ELF-1 (cell line): Measurements from ENCODE around the gene MRTFA.
A peak's percentile ranks its signal among the peaks of the same experiment; 100 is the strongest.

Source experiments
- DNase-seq: peaks from one replicate; pipeline ENCODE4 v3.0.0-alpha.2; 2016; ENCODE audit warnings: low read depth, low spot score

MRTFA gene

DNA sequence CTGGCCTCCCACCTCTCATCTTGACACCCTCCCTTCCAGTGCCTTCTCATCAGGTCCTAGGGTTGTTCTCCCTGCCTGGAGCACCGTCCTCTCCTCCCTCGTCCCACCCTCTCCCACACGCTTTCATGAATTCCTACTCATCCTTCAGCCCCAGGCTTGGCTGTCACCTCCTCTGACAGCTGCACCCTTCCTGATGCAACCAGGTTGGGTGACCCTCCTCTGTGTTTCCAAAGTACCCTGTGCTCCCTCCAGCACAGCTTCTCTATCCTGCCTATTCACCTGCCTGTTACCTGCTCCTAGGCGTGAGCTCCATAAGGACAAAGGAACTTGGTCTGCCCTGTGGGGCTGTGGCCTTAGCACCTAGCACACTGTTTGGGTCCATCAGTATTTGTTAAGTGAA is 207.7 kb downstream of the MRTFA start:
- DNase-seq: no peak

DNA sequence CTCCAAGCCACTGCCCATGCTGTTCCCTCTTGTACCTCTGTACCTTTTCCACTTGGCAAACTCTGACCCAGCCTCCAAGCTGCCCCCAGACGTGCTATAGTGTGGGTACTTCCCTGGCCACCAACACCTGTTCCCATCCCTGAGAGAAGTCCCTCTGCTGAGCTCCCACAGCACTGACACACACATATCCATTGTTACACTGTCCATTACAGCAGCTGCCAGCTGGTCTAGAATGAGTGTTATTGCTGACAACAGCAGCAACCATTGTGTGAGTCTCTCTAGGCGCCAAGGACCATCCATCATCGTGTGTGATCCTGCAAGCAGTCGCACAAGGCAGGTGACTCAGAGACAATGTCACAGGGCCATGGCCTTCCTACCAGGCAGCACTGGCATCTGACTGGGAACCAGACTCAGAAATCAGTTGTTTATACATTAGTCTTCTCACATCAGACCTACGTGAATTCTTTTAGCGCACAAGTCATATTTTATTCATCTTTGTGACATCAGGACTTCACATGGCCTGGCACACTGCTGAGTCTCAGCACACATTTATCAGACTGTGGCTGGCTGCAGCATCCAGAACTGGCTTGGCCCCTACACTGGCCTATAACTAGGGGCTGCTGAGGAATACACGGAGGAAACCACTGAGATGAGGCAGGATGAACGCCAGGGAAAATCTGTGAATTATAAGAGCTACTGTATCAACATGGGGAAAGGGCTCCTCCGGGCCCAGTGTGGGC is 209.8 kb downstream of the MRTFA start:
- DNase-seq: no peak

DNA sequence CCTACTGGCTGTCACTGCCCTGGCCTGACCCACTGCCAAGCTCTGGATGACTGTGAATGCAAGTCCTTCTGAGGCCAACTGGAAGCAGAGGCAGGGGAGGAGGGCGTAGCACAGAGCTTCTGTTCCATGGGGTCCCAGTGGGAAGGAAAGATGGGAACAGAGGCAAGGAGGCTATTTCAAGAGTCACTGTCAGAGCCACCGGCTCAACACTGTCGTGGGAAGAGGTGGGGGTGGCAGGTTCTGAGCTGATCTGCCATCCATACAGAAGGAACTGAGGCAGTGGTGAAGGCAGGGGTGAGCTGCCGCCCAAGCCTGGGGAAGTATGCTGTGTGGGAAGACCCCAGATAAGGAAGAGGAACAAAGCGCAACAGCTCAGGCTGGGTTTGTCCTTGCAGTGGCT is 211.4 kb downstream of the MRTFA start:
- no peak for DNase-seq

DNA sequence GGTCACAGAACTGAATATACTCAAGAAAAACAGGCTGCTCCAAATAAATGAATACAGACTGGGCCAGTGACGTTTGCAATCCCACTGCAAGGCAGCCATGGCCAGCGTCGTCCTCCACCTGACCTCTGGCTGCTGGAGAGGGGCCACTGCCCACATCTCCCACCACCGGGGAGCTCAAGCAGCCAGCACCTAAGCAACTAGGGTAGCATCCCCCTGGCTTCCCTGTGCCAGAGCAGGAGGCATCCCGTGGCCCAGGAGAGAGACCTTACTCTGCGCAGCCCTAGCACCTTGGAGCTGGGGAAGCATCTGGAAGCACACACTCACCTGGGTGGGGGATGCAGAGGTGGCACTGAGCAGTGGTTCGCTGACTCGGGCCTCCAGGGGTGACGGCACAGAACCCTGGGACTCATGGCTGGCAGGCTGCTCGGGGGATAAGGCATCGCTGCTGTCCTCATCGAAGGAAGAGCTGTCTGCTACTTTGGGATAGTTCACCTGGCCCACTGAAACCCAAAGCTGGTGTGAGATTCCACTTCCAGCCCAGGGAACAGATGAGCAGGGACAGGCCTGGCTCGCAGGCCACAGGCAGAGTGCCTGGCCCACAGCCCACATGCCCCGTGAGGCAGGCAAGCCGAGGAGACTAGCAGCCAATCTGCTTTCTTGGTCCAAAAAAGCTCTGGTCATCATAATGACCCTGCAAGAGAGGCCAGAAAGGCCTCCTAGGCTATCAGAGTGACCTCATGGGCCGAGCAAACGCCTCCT is 212.5 kb downstream of the MRTFA start:
- DNase-seq: no peak

DNA sequence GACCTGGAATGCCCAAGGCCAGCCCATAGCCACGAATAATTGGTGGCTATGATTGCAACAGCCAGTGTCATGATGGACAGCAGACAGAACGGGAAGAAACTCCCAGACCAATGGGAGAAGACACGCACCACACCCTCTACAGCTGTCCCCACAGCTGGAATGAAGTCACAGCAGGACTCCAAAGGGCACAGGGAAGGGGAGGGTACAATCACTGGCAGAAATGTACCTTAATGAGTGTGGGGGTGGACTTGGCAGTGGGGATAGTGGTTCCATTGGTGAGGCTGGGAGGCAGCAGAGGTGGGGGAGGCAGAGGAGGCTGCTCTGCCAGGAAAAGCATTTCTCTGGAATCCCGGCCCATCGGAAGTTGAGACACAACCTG is 213.2 kb downstream of the MRTFA start:
- no peak for DNase-seq

DNA sequence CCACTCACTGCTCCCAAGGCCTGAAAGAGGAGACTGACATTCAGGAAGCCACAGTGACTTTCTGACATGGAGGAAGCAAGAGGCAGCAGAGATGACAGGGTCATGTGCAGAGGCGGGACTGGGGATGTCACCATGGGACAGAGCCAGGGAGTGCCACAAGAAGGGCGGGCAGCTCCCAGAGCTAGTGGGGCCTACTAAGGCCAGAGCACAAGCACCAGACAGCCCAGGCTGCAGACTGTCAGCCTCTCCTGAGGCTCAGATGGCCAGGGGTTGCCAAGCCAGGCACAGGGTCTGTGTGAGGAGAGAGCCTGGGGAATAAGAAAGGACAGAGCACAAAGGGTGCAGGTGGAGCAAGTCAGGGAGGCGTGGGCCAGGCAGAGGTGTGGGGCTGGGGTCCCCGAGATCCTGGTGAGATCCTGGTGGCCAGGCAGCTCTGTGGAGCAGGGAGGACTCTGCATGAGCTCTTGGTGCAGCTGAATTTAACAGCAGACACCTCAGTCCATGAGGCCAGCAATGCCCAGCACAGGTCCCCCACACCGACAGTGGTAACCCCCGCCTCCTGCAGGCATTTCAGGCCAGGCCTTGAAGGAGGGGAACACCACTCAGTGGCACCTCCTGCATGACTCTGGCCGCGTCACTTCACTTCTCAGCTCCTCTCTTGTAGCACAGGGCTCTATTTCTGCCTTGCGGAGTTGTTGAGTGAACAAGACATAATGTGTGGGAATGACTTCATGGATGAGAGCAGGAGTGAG is 213.8 kb downstream of the MRTFA start:
- no peak for DNase-seq

DNA sequence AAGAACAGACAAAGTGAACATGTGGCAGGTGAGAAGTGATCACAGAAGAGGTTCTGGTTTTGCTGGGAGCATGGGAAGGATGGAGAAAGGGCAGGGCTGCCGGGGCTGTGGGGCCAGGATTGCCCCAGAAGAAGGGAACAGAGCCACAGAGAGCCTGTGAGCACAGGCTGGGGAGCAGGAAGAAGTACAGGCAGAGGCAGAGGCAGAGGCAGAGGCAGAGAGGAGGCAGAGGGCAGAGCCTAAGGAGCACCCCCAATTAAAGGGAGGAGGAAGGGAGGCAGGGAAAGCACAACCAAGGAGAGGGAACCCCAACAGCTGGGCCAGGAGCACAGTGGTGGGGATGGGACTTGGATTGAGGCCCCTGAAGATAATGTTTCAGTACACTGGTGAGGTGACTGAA is 214.6 kb downstream of the MRTFA start:
- no peak for DNase-seq

DNA sequence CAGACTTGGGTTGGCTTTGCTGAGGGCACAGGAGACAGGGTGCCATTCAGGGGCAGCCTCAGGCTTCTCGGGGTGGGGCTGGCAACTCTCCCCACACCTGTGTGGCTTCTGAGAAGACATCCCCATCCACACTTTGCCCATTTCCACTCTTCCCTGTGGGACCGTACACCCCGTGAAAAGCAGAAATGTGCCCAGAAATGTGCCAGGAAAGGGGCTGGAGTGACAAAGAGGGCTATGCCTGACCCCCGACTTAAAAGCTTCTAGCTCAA is 215.5 kb downstream of the MRTFA start:
- no peak for DNase-seq

DNA sequence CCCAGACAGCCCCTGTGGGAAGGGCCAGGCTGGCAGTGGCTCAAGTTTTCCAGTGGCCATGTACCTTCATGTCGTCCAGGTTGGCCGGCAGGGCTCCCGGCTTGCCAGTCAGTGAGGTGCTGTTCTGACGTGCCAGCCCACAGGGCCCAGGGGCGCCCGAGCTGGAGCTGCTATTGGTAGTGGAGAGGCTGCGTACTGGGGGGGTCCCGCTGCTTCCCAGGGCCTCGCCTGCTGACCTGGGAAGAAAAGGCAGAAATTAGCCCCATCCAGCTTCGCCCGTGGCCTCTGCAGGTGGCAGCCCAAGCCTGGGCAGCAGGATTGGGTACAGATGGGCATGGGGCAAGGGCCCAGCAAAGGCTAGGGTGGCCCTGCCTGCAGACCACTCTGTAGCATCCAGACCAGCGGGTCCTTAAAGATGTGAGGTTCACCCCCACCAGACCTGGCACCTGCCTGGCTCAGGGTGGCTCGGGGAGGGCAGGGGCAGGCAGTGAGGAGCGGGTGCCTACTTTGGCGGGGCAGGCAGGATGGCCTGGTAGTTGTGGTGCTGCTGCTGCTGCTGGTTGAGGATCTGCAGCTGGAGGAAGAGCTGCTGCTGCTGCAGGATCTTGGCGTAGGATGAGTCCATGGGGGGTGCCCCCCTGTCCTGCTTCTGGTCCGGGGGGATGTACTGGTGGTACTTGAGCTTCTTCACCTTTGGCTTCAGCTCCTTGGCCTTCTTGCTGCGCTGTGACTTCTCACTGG is 216.0 kb downstream of the MRTFA start:
- DNase-seq: no peak

DNA sequence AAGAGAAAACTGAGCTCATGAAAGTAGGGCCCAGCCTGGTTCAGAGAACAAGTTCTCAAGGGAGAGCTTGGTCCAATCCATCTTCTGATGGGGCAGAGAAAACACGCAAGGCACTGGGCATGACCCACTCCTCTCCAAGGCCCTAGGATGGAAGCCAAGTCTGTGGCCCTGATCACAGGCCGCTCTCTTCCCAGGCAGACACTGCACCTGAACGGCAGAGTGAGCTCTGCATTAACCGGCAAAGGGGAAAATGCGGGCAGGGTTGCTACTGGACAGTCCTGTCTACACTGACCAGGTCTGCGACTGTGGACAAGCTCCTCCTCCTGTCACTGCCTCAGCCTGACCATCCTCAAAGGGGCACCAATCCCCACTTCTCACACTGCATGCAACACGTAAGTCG is 216.8 kb downstream of the MRTFA start:
- DNase-seq: no peak

DNA sequence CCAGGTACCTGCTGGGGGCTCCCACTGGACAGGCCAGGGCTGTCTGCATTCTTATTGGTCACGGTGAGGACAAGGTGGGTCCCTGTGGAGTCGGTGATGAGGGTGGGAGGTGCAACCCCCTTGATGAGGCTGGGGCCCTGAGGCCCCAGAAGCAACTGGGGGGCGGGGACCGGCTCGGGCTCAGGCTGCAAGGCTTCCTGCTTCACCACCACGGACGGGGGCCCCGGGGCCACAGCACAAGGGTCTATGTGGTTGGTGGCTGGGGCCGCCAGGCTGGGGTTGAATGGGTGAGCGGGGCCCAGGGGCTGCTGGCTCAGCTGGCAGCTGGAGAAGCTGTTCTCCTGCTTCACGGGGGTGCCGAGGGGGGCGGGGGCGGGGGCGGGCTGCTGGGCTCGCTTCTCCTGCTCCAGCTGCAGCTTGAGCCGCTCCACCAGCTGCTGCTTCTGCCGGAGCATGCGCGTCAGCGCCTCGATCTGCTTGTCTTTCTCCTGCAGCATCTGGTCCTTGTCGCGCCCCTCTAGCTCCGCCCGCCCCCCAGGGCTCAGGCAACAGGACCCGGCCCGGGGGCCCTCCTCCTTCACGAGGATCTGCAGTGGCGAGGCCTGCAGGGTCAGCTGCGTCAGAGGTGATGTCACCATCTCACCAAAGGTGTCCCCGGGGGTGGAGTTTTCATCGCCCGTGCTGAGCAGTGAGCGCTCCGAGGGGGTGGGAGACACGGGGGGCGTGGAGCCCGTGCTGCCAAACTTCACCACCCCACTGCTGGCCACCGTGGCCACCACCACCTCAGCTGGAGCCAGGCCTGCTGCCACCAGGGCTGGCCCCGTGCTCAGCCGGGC is 217.9 kb downstream of the MRTFA start:
- DNase-seq: peak; percentile 78

DNA sequence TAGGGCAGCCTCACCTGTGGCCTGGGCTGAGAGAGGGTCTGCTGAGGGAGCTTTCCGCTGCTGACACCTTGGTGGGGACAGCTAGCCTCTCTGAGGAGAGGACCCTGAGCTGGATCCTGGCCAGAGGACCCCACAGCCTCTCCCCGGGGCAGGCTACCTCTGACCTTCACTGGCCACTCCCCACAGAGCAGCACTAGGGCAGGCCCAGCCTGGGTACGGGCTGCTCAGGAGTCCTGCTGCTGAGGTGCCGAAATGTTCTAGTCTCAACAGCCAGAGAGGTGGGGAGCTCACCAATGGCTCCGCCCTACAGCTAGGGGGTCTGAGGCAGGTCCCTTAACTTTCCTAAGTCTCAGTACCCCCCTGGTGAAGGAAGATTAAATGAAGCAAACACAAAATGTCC is 218.6 kb downstream of the MRTFA start:
- no peak for DNase-seq

DNA sequence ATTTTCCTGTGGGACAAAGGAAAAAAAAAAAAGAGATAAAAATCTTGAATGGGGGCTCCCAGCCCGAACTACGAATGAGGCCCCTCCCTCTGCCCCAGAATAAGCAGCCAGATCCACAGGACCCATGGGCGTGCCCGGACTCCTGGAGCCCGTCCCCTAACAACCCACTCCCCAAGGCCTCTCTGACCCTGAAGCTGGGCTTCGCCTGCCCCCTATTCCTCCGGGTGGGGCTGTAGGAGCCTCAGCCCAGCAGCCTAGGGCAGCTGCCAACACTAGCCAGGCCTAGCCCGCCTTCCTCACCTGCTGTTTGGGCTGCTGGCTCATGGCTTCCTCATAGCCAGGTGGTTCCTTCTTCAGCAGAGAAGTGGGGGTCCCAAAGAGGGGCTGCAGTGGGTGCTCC is 219.5 kb downstream of the MRTFA start:
- DNase-seq: no peak

DNA sequence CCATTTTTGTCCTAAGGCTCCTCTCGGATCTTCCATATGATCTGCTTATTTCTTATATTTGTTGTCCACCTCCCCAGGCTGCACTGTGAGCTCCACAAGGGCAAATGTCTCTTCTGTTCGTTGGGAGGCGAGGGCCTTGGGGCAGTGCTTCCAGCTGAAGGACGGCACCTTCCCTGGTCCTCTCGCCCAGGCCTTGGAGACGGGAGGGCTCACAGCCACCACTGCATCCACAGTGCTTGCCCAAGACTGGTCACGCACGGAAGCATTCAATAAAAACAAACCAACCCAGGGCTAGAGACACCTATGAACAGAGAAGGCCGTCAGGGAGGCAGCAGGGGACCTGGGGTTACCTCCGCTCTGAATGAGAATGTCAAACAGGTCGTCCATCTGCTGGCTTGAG is 219.9 kb downstream of the MRTFA start:
- DNase-seq: no peak

DNA sequence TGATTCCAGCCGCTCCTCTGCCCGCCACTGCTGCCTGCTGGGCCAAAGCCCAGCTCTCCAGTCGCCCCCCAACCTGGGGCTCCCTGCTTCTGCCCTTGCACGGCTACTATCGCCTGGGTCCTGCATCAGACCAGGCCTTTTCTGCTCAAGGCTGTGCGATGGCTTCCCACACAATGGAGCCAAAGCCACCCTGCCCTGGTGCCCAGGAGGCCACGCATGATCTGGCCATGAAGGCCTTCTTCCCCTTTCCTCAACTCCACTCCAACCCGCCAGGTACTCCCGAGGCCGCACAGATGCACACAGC is 220.3 kb downstream of the MRTFA start:
- no peak for DNase-seq

DNA sequence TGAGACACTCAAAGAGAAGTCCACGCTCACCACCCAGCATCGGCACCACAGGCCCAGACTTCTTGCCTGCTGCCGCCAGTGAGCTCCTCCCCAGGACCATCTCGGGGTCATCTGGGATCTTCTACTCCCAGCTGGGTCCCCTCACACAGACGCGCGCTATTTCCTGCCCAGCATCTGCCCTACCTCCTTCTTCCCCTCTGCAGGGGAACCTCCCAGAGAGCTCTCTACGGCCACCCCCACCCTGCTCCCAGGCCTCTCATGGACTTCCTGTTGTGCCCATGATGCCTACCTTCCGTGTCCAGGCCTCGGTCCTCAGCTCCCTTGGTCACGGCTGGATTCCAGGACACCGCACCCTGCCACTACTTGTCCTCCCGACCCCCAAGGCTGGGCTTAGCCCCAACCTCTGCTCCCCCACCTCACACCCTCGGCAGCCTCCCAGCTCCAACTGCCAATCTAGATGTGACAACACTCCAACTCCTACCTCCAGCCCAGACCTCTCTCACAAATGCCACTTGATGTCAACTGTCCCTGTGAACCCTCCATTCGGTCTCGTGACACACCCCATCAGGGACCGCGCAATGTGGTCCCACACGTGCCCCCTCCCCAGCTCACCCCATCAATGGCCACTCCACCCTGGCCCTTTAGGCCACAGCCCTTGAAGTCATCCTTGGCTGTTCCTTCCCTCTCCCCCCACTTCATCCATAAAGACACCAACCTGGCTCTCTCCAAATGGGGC is 220.8 kb downstream of the MRTFA start:
- no peak for DNase-seq

DNA sequence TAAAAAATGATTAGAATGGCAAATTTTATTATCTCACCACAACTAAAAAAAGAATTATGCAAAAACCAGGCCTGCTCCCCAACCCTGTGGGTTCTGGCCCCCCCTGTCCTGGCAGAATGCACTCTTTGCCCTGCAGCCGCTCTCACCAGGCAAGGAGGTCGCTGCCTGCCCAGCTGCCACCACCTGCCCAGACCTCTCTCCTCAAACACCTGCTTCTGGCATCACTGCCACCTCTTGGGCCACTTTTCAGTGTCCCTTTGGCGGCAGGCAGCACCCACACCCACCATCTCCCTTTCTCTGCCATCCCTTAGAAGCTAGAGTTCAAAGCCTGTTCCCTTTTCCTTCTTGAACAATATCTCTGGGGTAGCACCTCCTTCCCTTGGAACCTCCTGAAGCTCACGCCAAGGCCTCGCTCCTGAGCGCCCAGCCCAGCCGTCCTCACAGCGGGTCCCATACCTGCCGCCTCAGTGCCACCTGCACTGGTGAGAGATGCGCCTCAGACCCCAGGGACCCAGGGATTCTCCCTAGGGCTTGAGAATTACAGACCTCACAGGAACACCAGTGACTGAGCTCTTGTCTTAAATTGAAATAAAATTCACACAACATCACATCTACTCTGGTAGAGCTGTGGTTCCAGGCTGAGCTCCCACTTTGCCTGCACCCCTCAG is 221.5 kb downstream of the MRTFA start:
- DNase-seq: no peak

DNA sequence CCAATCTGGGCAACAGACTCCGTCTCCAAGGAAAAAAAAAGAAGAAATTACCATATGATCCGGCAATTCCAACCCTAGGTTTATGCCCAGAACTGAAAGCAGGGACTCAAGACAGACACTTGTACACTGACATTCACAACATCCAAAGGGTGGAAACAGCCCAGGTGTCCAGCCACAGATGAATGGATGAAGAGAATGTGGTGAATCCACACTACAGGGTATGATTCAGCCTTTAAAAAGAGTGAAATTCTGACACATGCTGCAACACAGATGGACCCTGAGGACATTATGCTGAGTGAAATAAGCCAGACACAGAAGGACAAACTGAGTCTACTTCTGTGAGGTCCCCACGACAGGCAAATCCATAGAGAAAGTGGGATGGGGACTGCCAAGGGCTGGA is 222.2 kb downstream of the MRTFA start:
- no peak for DNase-seq

DNA sequence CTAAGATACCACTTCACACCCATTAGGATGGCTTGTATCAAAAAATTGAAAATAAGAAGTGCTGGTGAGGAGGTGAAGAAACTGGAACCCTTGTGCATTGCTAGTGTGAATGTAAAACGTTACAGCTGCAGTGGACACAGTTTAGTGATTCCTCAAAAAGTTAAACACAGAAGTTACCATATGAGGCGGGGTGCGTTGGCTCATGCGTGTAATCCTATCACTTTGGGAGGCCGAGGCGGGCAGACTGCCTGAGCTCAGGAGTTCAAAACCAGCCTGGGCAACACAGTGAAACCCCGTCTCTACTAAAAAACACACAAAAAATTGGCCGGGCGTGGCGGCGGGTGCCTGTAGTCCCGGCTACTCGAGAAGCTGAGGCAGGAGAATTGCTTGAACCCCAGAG is 222.6 kb downstream of the MRTFA start:
- DNase-seq: no peak

DNA sequence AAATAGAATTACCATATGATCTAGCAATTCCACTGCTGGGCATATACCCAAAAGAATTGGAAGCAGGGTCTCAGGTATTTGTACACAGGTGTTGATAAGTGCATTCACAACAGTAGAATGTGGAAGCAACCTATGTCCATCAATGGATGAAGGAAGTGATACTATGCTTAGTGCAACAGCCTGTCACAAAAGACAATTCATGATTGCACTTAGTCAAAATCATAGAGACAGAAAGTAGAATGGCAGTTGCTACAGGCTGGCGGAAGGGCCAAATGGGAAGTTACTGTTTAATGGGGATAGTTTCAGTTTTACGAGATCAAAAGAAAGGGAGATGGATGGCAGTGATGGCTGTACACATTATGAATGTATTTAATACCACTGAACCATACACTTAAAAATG is 224.1 kb downstream of the MRTFA start:
- DNase-seq: no peak
